ENCODE data around the gene NUP205.

DNA sequence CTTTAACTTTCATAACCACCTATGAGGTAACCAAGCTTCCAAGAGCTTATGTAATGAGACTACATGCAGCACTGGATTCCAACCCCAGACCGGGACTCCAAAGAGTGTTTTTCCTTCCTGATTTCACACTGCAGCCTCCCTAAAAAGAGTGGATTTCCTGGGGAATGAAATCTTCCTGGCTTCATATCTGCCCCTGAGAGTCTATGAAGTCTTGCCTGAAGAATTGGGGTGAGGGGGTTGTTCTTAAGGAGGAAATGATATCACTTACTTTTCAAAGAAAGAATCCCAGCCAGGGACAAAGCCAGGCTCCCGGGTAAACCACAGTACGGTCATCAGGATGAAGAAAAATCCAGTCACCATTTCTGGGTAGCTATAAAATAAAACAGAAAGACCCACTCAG lies 134.3 kb downstream of the NUP205 start:
- TF ChIP-seq CTCF (IDR thresholded peaks at IDR 0.05; ENCODE audit: low read depth, low read length), result no peak
- no peak for TF ChIP-seq MYC (IDR thresholded peaks at IDR 0.05; ENCODE audit: low read depth, low read length)
- TF ChIP-seq, protein P1, sequence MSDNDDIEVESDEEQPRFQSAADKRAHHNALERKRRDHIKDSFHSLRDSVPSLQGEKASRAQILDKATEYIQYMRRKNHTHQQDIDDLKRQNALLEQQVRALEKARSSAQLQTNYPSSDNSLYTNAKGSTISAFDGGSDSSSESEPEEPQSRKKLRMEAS (IDR thresholded peaks at IDR 0.05; ENCODE audit: low read depth, low read length), result no peak
